Spleen (tissue), 11 donors: ENCODE data around the gene KRTAP9-7. TPM values are rescaled to one million over a fixed set of nuclear protein-coding genes. Genes with fewer than 3 reads are reported as not detected.

Source experiments
- DNase-seq: peaks from one replicate; pipeline ENCODE4 v3.0.0-alpha.2; 2020
- H3K27ac ChIP-seq, 8 donors: fragments of 200-600 bp; sonication (generic) in 7 of 8; 1 replicate in 4 of 8; 2 replicates in 4 of 8; pipeline versions ENCODE4 v1.5.0 to v1.8.0; 2016 to 2021; ENCODE audit warnings: inconsistent platforms in 4 of 8, mild to moderate bottlenecking in 4 of 8, moderate library complexity in 1 of 8
- H3K27me3 ChIP-seq, 7 donors: fragments of 200-600 bp; sonication (generic) in 6 of 7; replicated peaks in 1 of 7; 1 replicate in 4 of 7; 2 replicates in 3 of 7; pipeline versions ENCODE4 v1.5.0 to v1.8.0; 2016 to 2021; ENCODE audit warnings: inconsistent platforms in 3 of 7, mild to moderate bottlenecking in 1 of 7
- H3K36me3 ChIP-seq, 6 donors: fragments of 200-600 bp; sonication (generic) in 5 of 6; 1 replicate in 4 of 6; 2 replicates in 2 of 6; pipeline versions ENCODE4 v1.5.0 to v1.8.0; 2016 to 2021; ENCODE audit warnings: inconsistent platforms in 2 of 6
- H3K4me1 ChIP-seq, 6 donors: fragments of 200-600 bp; sonication (generic) in 5 of 6; 1 replicate in 3 of 6; 2 replicates in 3 of 6; pipeline versions ENCODE4 v1.5.0 to v1.8.0; 2016 to 2021; ENCODE audit warnings: inconsistent platforms in 3 of 6
- H3K4me3 ChIP-seq, 8 donors: fragments of 200-600 bp; sonication (generic) in 7 of 8; 1 replicate in 4 of 8; 2 replicates in 4 of 8; pipeline versions ENCODE4 v1.5.0 to v1.8.0; 2016 to 2021; ENCODE audit warnings: inconsistent platforms in 4 of 8, mild to moderate bottlenecking in 4 of 8, moderate library complexity in 2 of 8
- H3K9me3 ChIP-seq, 8 donors: fragments of 200-600 bp; sonication (generic) in 7 of 8; 1 replicate in 4 of 8; 2 replicates in 4 of 8; pipeline versions ENCODE4 v1.5.0 to v1.8.0; 2016 to 2021; ENCODE audit warnings: inconsistent platforms in 4 of 8
- CTCF ChIP-seq, 11 experiments: fragments of 200-600 bp in 7 of 11; fragments of 450-650 bp in 4 of 11; sonication (generic) in 4 of 11; IDR thresholded peaks in 8 of 11; conservative IDR thresholded peaks in 3 of 11; 1 replicate in 7 of 11; 2 replicates in 4 of 11; pipeline versions ENCODE4 v1.4.0 to v1.8.0; 2016 to 2021; ENCODE audit warnings: antibody characterized with exemption in 11 of 11, inconsistent platforms in 4 of 11, mild to moderate bottlenecking in 1 of 11
- POLR2A ChIP-seq, 3 donors: fragments of 450-650 bp; IDR thresholded peaks; one replicate each; pipeline ENCODE4 v1.5.1; 2017; ENCODE audit warnings: antibody characterized with exemption in 3 of 3, mild to moderate bottlenecking in 1 of 3
- POLR2AphosphoS5 ChIP-seq, 3 donors: sonication (generic); formaldehyde crosslinking; IDR thresholded peaks; one replicate each; pipeline ENCODE4 v1.5.1; 2017; ENCODE audit warnings: antibody characterized with exemption in 3 of 3
- WGBS, 5 donors: extraction: QIAGEN DNeasy Blood & Tissue Kit in 3 of 5; methylation state at CpG; one replicate each; pipeline versions ENCODE4 v1.1.5 to v1.1.7; 2013 to 2018; 5-methylcytosine and 5-hydroxymethylcytosine counted together
- intact Hi-C: fragments of 100-400 bp; cut with DNase I; formaldehyde crosslinking; loops from one replicate; pipeline ENCODE4 v1.15.0; 2023; ENCODE audit warnings: low total_unique reads
- polyA plus RNA-seq, 3 donors: library from polyadenylated mRNA; stranded (reverse); fragments of 200-250 nt; gene quantifications; one replicate each; pipeline ENCODE4 v1.2.1, GENCODE V29; 2013
- total RNA-seq, 7 donors: library from RNA; depleted of rRNA in 3 of 7; stranded (reverse); fragments of >200 nt in 3 of 7; fragmentation: NEBNext Ultra II Directional in 4 of 7; extraction: Animal tissue kit (Norgen Biotek cat#: 25700) in 4 of 7; gene quantifications; one replicate each; pipeline versions ENCODE4 v1.1.0 to v1.2.1, GENCODE V29; 2016 to 2021
- donor health status: healthy with polysubstance abuse.
- donor health status: DM: no; HTN: no; CAD: no; lungs with moderate emphysema.
- donor health status: DM: no; HTN: no; CAD: no.
- donor health status: Bipolar disorder and iron deficiency.
- donor health status: healthy.
- donor health status: DM: no; HTN: no; CAD: no.
- donor health status: DM: yes; HTN: yes; CAD: no.

The KRTAP9-7 gene
- total and polyA plus RNA-seq, 10 donors, result not detected

- DNase-seq, result no peak
- intact Hi-C loops, result loop anchor here (10.0 kb wide), 1 partner anchor 518 kb away; no protein-coding TSS in a partner anchor
These were observed 47.7 kb downstream of the KRTAP9-7 start for GRCh38 chr17:41322903-41323895.

GRCh38 chr17:41324180-41325075 lies 48.9 kb downstream of the KRTAP9-7 start:
- H3K27me3 ChIP-seq, result no peaks in the 10 kb centered on the region
- no peak overlapping the region for H3K27ac ChIP-seq
- H3K4me1 ChIP-seq, result peaks cover 0 to 6% (median 0%) of the 10 kb centered on the region in 6 donors
- H3K4me3 ChIP-seq, result no peak overlapping the region
- intact Hi-C loops, result loop anchor here (10.0 kb wide), 1 partner anchor 520 kb away; no protein-coding TSS in a partner anchor
- peak in 1 of 11 experiments; percentile 5 for TF ChIP-seq CTCF (IDR thresholded peaks at IDR 0.05 in 8 of 11, conservative IDR thresholded peaks at IDR 0.05 in 3 of 11)
- no peak for TF ChIP-seq POLR2A (IDR thresholded peaks at IDR 0.05)
- 70 to 83% (median 75%) methylated on average over 14 to 16 of the region's 16 CpGs for WGBS, 5 donors
- no peak for DNase-seq
- H3K36me3 ChIP-seq, result no peaks in the 10 kb centered on the region
- peaks cover 0 to 15% (median 14%) of the 10 kb centered on the region in 8 donors for H3K9me3 ChIP-seq

More at GRCh38 chr17:41322903-41323895, 47.7 kb downstream of the KRTAP9-7 start:
- Histone ChIP-seq H3K27me3 (no peaks in the 10 kb centered on the region), H3K9me3 (peaks cover 0 to 18% (median 16%) of the 10 kb centered on the region in 8 donors), H3K4me1 (peaks cover 0 to 6% (median 0%) of the 10 kb centered on the region in 6 donors), H3K36me3 (no peaks in the 10 kb centered on the region), H3K27ac (no peak overlapping the region), H3K4me3 (no peak overlapping the region)
- TF ChIP-seq POLR2AphosphoS5 (IDR thresholded peaks at IDR 0.05) (no peak), CTCF (IDR thresholded peaks at IDR 0.05 in 8 of 11, conservative IDR thresholded peaks at IDR 0.05 in 3 of 11) (no peak), POLR2A (IDR thresholded peaks at IDR 0.05) (no peak)
- WGBS, 5 donors, result 85 to 88% (median 86%) methylated on average over 9 to 11 of the region's 11 CpGs

- H3K36me3 ChIP-seq, result no peaks in the 10 kb centered on the region
- peaks cover 0 to 8% (median 7%) of the 10 kb centered on the region in 8 donors for H3K9me3 ChIP-seq
- TF ChIP-seq CTCF (IDR thresholded peaks at IDR 0.05 in 8 of 11, conservative IDR thresholded peaks at IDR 0.05 in 3 of 11) (no peak), POLR2AphosphoS5 (IDR thresholded peaks at IDR 0.05) (no peak), POLR2A (IDR thresholded peaks at IDR 0.05) (no peak)
- intact Hi-C loops, result loop anchor here (10.0 kb wide), 1 partner anchor 520 kb away; no protein-coding TSS in a partner anchor
- peaks cover 0 to 6% (median 0%) of the 10 kb centered on the region in 6 donors for H3K4me1 ChIP-seq
- no peak overlapping the region for H3K4me3 ChIP-seq
- no peaks in the 10 kb centered on the region for H3K27me3 ChIP-seq
- 66 to 90% (median 84%) methylated on average over 9 to 10 of the region's 10 CpGs for WGBS, 5 donors
- no peak for DNase-seq
- H3K27ac ChIP-seq, result no peak overlapping the region
These were observed 49.6 kb downstream of the KRTAP9-7 start for GRCh38 chr17:41325126-41325525.
